HepG2 (cell line): ENCODE measurements around the gene RAB5B. TPM values are rescaled to one million over a fixed set of nuclear protein-coding genes. Genes with fewer than 3 reads are reported as not detected.

Experiments used
- BRD4 ChIP-seq: sonication (generic); formaldehyde crosslinking; IDR thresholded peaks from 2 replicates; pipeline ENCODE4 v1.4.0; 2020; ENCODE audit warnings: missing genetic modification reagents
- FOSL1 ChIP-seq: sonication (generic); formaldehyde crosslinking; IDR thresholded peaks from 2 replicates; pipeline ENCODE4 v1.9.0; 2021; ENCODE audit warnings: missing genetic modification reagents, borderline replicate concordance
- GTF3A ChIP-seq: sonication (generic); formaldehyde crosslinking; conservative IDR thresholded peaks from 2 replicates; pipeline ENCODE4 v1.4.0; 2020; ENCODE audit warnings: mild to moderate bottlenecking, missing genetic modification reagents
- HNRNPLL ChIP-seq: fragments of 200-400 bp; formaldehyde crosslinking; IDR thresholded peaks from 2 replicates; pipeline ENCODE4 v1.6.1; 2017; ENCODE audit warnings: mild to moderate bottlenecking, low read depth, low read length; ENCODE audit not compliant: poor library complexity, severe bottlenecking
- KDM5B ChIP-seq: sonication (generic); formaldehyde crosslinking; IDR thresholded peaks from 2 replicates; pipeline ENCODE4 v1.4.0; 2020; ENCODE audit warnings: missing genetic modification reagents, mild to moderate bottlenecking, borderline replicate concordance
- PPARG ChIP-seq: conservative IDR thresholded peaks from 2 replicates; pipeline ENCODE4 v1.6.1; 2016; ENCODE audit warnings: missing biosample characterization, missing genetic modification reagents
- RBAK ChIP-seq: sonication (generic); formaldehyde crosslinking; IDR thresholded peaks from 2 replicates; pipeline ENCODE4 v1.5.1; 2020; ENCODE audit warnings: mild to moderate bottlenecking, missing genetic modification reagents
- RFX3 ChIP-seq: IDR thresholded peaks from 2 replicates; pipeline ENCODE4 v1.6.1; 2016; ENCODE audit warnings: missing biosample characterization, missing genetic modification reagents
- RXRA ChIP-seq: sonication (generic); formaldehyde crosslinking; IDR thresholded peaks from 2 replicates; pipeline ENCODE4 v1.5.1; 2020; ENCODE audit warnings: missing genetic modification reagents
- SMAD3 ChIP-seq: sonication (generic); formaldehyde crosslinking; IDR thresholded peaks from 2 replicates; pipeline ENCODE4 v1.4.0; 2020; ENCODE audit warnings: missing genetic modification reagents
- SP4 ChIP-seq: sonication (generic); formaldehyde crosslinking; IDR thresholded peaks from 2 replicates; pipeline ENCODE4 v1.8.1; 2023; ENCODE audit warnings: mild to moderate bottlenecking, missing genetic modification reagents
- SPEN ChIP-seq: sonication (generic); formaldehyde crosslinking; IDR thresholded peaks from 2 replicates; pipeline ENCODE4 v1.5.1; 2020; ENCODE audit warnings: low read depth, mild to moderate bottlenecking, missing genetic modification reagents
- TCF7 ChIP-seq: sonication (generic); IDR thresholded peaks from 2 replicates; pipeline ENCODE4 v1.6.1; 2016; ENCODE audit warnings: antibody characterized with exemption, low read depth
- TGIF2 ChIP-seq: IDR thresholded peaks from 2 replicates; pipeline ENCODE4 v1.6.1; 2016; ENCODE audit warnings: control low read depth, missing compliant biosample characterization
- ZC3H4 ChIP-seq: sonication (generic); formaldehyde crosslinking; IDR thresholded peaks from 2 replicates; pipeline ENCODE4 v1.4.0; 2020; ENCODE audit warnings: missing genetic modification reagents, borderline replicate concordance
- ZFP36L2 ChIP-seq: sonication (generic); formaldehyde crosslinking; IDR thresholded peaks from 2 replicates; pipeline ENCODE4 v1.4.0; 2020; ENCODE audit warnings: missing genetic modification reagents
- ZMYM3 ChIP-seq: sonication (generic); formaldehyde crosslinking; IDR thresholded peaks from 2 replicates; pipeline ENCODE4 v1.5.1; 2020; ENCODE audit warnings: mild to moderate bottlenecking, missing genetic modification reagents
- ZNF350 ChIP-seq: sonication (generic); formaldehyde crosslinking; IDR thresholded peaks from 2 replicates; pipeline ENCODE4 v1.4.0; 2020; ENCODE audit warnings: mild to moderate bottlenecking, low read depth, missing genetic modification reagents, borderline replicate concordance
- ZNF607 ChIP-seq: sonication (generic); formaldehyde crosslinking; IDR thresholded peaks from 2 replicates; pipeline ENCODE4 v1.5.1; 2020; ENCODE audit warnings: missing genetic modification reagents, mild to moderate bottlenecking, borderline replicate concordance
- ZNF749 ChIP-seq: sonication (generic); formaldehyde crosslinking; IDR thresholded peaks from 2 replicates; pipeline ENCODE4 v1.8.0; 2022; ENCODE audit warnings: mild to moderate bottlenecking, missing genetic modification reagents, moderate library complexity, borderline replicate concordance
- ZNF772 ChIP-seq: sonication (generic); formaldehyde crosslinking; IDR thresholded peaks from 2 replicates; pipeline ENCODE4 v1.5.0; 2020; ENCODE audit warnings: mild to moderate bottlenecking, missing genetic modification reagents
- ZSCAN30 ChIP-seq: sonication (generic); formaldehyde crosslinking; IDR thresholded peaks from 2 replicates; pipeline ENCODE4 v1.5.0; 2020; ENCODE audit warnings: mild to moderate bottlenecking, missing genetic modification reagents
- polyA plus RNA-seq, 8 experiments: library from polyadenylated mRNA; depleted of rRNA in 3 of 8; stranded (reverse) in 7 of 8; unstranded in 1 of 8; fragments of >200 nt; fragmentation: Illumina TruSeq in 4 of 8; extraction: Trizol in 4 of 8; gene quantifications; 2 replicates each; pipeline versions ENCODE4 v1.2.1 to v1.2.3, GENCODE V29; 2011 to 2016; ENCODE audit warnings: low read depth in 4 of 8, missing spikeins in 1 of 8, mixed read lengths in 1 of 8; ENCODE audit not compliant: insufficient read depth in 1 of 8
- total RNA-seq, 5 experiments: library from RNA; depleted of rRNA; stranded (reverse); fragments of >200 nt; fragmentation: Illumina TruSeq; extraction: Trizol; gene quantifications; 2 replicates each; pipeline ENCODE4 v1.2.3, GENCODE V29; 2016; ENCODE audit warnings: low read depth in 1 of 5
- TF ChIP-seq, protein P1 (sequence below): sonication (generic); formaldehyde crosslinking; IDR thresholded peaks from 2 replicates; pipeline ENCODE4 v1.4.0; 2020; ENCODE audit warnings: missing genetic modification reagents
- TF ChIP-seq, protein P2 (sequence below): sonication (generic); formaldehyde crosslinking; IDR thresholded peaks from 2 replicates; pipeline ENCODE4 v1.4.0; 2020; ENCODE audit warnings: missing genetic modification reagents, mild to moderate bottlenecking, borderline replicate concordance
- TF ChIP-seq, protein P3 (sequence below): sonication (generic); formaldehyde crosslinking; IDR thresholded peaks from 2 replicates; pipeline ENCODE4 v1.8.0; 2022; ENCODE audit warnings: missing genetic modification reagents, mild to moderate bottlenecking, inconsistent platforms, borderline replicate concordance
- TF ChIP-seq, protein P4 (sequence below): fragments of 450-650 bp; IDR thresholded peaks from 2 replicates; pipeline ENCODE4 v1.6.1; 2017

RAB5B gene
- total and polyA plus RNA-seq, 2 of the 13 experiments (the other 11 are each of a cell fraction or from before 2014, with no cell fraction given) = 26.0 to 68.3 TPM

DNA sequence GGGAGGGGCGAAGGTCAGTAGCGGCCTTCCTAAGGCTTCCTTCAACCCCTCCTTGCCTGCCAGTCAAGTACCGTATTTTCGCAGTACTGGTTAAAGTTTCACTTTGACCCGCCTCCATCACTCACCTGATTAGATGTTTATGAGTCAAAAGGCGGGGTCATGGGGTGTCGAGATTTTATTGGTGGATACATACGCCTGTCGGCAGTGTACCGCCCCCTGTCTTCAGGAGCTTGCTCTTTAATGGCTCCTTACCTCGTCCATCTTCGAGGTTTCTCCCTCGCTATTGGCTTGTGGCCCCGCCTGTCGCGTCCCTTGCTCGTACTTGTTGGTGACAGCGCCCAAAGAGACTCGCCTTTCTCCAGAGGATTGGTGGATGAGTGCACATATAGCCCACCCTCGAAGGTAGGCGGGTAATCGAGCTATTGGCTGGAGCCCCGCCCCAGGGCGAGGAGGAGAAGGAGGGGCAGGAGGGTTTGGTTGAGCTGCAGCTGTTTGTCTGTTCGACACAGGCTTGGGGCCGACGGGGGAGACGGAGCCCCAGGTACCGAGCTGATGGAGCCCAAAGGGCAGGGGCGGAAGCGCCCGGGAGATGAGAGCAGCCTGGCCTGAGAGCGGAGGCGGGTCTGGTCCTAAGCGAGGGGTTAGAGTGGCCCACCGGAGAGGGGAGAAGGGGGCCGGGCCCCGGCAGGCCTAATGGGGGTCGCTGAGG is at the start of gene RAB5B (continued):
- TF ChIP-seq, protein P1, sequence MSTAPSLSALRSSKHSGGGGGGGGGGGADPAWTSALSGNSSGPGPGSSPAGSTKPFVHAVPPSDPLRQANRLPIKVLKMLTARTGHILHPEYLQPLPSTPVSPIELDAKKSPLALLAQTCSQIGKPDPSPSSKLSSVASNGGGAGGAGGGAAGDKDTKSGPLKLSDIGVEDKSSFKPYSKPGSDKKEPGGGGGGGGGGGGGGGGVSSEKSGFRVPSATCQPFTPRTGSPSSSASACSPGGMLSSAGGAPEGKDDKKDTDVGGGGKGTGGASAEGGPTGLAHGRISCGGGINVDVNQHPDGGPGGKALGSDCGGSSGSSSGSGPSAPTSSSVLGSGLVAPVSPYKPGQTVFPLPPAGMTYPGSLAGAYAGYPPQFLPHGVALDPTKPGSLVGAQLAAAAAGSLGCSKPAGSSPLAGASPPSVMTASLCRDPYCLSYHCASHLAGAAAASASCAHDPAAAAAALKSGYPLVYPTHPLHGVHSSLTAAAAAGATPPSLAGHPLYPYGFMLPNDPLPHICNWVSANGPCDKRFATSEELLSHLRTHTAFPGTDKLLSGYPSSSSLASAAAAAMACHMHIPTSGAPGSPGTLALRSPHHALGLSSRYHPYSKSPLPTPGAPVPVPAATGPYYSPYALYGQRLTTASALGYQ (CRISPR knock-in tag) = 0 out of 2 replicates have a peak, but pooled peaks have one; percentile 69
- TF ChIP-seq, protein P2, sequence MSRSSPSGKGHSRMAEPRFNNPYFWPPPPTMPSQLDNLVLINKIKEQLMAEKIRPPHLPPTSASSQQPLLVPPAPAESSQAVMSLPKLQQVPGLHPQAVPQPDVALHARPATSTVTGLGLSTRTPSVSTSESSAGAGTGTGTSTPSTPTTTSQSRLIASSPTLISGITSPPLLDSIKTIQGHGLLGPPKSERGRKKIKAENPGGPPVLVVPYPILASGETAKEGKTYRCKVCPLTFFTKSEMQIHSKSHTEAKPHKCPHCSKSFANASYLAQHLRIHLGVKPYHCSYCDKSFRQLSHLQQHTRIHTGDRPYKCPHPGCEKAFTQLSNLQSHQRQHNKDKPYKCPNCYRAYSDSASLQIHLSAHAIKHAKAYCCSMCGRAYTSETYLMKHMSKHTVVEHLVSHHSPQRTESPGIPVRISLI (CRISPR knock-in tag) = peak; percentile 41; the same call in 1 of the 2 replicates
- peak; percentile 100 for TF ChIP-seq SP4 (CRISPR knock-in tag)
- peak; percentile 53; the same call in 1 of the 2 replicates for TF ChIP-seq RBAK (CRISPR knock-in tag)
- no peak for TF ChIP-seq ZSCAN30 (CRISPR knock-in tag)
- TF ChIP-seq RXRA = peak; percentile 27; the same call in 1 of the 2 replicates
- TF ChIP-seq BRD4 (CRISPR knock-in tag) = peak; percentile 75
- peak; percentile 94 for TF ChIP-seq ZNF607 (CRISPR knock-in tag)
- no peak; the same call in 1 of the 2 replicates for TF ChIP-seq ZNF749
- no peak for TF ChIP-seq RFX3 (CRISPR knock-in tag)
- TF ChIP-seq ZNF350 = peak; percentile 93
- TF ChIP-seq, protein P3, sequence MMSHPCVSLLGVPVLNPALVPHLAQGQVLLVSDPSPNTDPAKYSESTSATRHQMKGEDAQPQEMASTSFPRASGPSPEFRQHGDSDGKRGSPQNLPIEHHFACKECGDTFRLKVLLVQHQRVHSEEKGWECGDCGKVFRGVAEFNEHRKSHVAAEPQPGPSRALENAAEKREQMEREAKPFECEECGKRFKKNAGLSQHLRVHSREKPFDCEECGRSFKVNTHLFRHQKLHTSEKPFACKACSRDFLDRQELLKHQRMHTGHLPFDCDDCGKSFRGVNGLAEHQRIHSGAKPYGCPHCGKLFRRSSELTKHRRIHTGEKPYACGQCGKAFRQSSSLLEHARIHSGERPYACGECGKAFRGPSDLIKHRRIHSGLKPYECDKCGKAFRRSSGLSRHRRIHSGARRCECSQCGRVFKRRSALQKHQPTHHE (CRISPR knock-in tag) = peak; percentile 67
- TF ChIP-seq HNRNPLL = peak; percentile 51
- no peak; the same call in 1 of the 2 replicates for TF ChIP-seq GTF3A (CRISPR knock-in tag)
- TF ChIP-seq ZNF772 (CRISPR knock-in tag) = no peak
- TF ChIP-seq FOSL1 (CRISPR knock-in tag) = no peak
- TF ChIP-seq PPARG (CRISPR knock-in tag) = peak; percentile 9; the same call in 1 of the 2 replicates
- peak; percentile 82; the same call in 1 of the 2 replicates for TF ChIP-seq KDM5B (CRISPR knock-in tag)
- TF ChIP-seq TGIF2 (CRISPR knock-in tag) = peak; percentile 69
- TF ChIP-seq TCF7 = no peak
- TF ChIP-seq ZFP36L2 (CRISPR knock-in tag) = peak; percentile 45; the same call in 1 of the 2 replicates
- 0 out of 2 replicates have a peak, but pooled peaks have one; percentile 41 for TF ChIP-seq ZMYM3 (CRISPR knock-in tag)
- TF ChIP-seq SPEN (CRISPR knock-in tag) = peak; percentile 84
- TF ChIP-seq SMAD3 = peak; percentile 79; the same call in 1 of the 2 replicates
- TF ChIP-seq ZC3H4 (CRISPR knock-in tag) = no peak
- TF ChIP-seq, protein P4, sequence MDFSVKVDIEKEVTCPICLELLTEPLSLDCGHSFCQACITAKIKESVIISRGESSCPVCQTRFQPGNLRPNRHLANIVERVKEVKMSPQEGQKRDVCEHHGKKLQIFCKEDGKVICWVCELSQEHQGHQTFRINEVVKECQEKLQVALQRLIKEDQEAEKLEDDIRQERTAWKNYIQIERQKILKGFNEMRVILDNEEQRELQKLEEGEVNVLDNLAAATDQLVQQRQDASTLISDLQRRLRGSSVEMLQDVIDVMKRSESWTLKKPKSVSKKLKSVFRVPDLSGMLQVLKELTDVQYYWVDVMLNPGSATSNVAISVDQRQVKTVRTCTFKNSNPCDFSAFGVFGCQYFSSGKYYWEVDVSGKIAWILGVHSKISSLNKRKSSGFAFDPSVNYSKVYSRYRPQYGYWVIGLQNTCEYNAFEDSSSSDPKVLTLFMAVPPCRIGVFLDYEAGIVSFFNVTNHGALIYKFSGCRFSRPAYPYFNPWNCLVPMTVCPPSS = no peak
